Measurements from ENCODE around the gene NAPSA. TPM values are rescaled to one million over a fixed set of nuclear protein-coding genes. Genes with fewer than 3 reads are reported as not detected.

NAPSA gene
- total and polyA plus RNA-seq, 9 of the 15 experiments (the other 6 are each of a cell fraction or from before 2014, with no cell fraction given): 0.25 to 1.9 (median 0.69) TPM

DNA sequence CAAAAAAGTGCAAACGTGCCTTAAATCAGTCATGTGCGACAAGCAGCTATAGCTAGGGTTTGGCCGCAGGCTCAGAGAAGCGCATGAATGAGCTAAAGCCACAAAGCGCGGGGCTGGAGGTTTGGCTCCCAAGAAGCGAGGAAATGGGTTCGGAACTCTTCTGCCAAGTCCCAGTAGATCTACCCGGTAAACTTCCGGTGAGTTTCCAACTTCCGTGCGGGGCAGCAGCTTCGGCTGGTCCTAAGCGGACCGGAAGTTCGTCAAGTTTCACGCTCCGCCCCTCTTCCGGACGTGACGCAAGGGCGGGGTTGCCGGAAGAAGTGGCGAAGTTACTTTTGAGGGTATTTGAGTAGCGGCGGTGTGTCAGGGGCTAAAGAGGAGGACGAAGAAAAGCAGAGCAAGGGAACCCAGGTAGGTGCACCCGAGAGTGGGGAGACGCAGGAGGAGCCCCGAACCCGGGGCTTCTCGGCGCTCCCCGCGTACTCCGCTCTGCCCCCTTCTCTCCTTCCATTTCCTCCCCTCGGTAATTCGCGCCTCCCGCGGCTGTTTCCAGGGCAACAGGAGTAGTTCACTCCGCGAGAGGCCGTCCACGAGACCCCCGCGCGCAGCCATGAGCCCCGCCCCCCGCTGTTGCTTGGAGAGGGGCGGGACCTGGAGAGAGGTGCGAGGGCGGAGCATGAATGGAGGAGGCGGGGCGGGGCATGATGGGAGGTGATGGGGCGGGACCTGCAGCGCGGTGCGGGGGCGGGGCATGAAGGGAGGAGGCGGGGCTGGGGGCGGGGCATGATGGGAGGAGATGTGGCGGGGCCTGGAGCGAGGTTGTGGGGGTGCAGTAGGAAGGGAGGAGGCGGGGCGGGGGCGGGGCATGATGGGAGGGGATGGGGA, 11.0 kb upstream of the NAPSA start, which contains the start of gene NR1H2 (continued):
- TF ChIP-seq FOXK2 (conservative IDR thresholded peaks at IDR 0.05 in 1 of 2, IDR thresholded peaks at IDR 0.05 in 1 of 2; ENCODE audit: low read depth in 2 of 2): peak; percentile 96
- TF ChIP-seq, protein P1, sequence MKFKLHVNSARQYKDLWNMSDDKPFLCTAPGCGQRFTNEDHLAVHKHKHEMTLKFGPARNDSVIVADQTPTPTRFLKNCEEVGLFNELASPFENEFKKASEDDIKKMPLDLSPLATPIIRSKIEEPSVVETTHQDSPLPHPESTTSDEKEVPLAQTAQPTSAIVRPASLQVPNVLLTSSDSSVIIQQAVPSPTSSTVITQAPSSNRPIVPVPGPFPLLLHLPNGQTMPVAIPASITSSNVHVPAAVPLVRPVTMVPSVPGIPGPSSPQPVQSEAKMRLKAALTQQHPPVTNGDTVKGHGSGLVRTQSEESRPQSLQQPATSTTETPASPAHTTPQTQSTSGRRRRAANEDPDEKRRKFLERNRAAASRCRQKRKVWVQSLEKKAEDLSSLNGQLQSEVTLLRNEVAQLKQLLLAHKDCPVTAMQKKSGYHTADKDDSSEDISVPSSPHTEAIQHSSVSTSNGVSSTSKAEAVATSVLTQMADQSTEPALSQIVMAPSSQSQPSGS (CRISPR knock-in tag; IDR thresholded peaks at IDR 0.05): no peak
- TF ChIP-seq ZFPM2 (CRISPR knock-in tag; IDR thresholded peaks at IDR 0.05): no peak
- no peak for TF ChIP-seq ADNP (tag; IDR thresholded peaks at IDR 0.05)
- TF ChIP-seq ZFP30 (CRISPR knock-in tag; IDR thresholded peaks at IDR 0.05; ENCODE audit: borderline replicate concordance): no peak
- TF ChIP-seq ZNF224 (CRISPR knock-in tag; IDR thresholded peaks at IDR 0.05): no peak
- no peak for TF ChIP-seq HMGXB4 (CRISPR knock-in tag; IDR thresholded peaks at IDR 0.05)
- no peak for TF ChIP-seq ZNF239 (CRISPR knock-in tag; IDR thresholded peaks at IDR 0.05)
- TF ChIP-seq HDAC2 (IDR thresholded peaks at IDR 0.05): peak; percentile 20; the same call in 1 of the 2 replicates
- no peak for TF ChIP-seq ARID2 (IDR thresholded peaks at IDR 0.05)
- TF ChIP-seq, protein P2, sequence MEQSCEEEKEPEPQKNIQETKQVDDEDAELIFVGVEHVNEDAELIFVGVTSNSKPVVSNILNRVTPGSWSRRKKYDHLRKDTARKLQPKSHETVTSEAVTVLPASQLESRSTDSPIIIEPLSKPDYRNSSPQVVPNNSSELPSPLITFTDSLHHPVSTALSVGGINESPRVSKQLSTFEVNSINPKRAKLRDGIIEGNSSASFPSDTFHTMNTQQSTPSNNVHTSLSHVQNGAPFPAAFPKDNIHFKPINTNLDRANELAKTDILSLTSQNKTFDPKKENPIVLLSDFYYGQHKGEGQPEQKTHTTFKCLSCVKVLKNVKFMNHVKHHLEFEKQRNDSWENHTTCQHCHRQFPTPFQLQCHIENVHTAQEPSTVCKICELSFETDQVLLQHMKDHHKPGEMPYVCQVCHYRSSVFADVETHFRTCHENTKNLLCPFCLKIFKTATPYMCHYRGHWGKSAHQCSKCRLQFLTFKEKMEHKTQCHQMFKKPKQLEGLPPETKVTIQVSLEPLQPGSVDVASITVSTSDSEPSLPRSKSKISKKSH (CRISPR knock-in tag; IDR thresholded peaks at IDR 0.05): no peak
- TF ChIP-seq RERE (CRISPR knock-in tag; IDR thresholded peaks at IDR 0.05; ENCODE audit: borderline replicate concordance): no peak
- TF ChIP-seq TGIF2 (CRISPR knock-in tag; IDR thresholded peaks at IDR 0.05): no peak
- peak; percentile 71 for TF ChIP-seq PML (IDR thresholded peaks at IDR 0.05; ENCODE audit: low read length)

Data from K562 (cell line).